PC-3 (cell line): Measurements from ENCODE around the gene DAPK1. TPM values are rescaled to one million over a fixed set of nuclear protein-coding genes. Genes with fewer than 3 reads are reported as not detected.

Experiments
- ATAC-seq: fragments of 200-7000 bp; cut with Tn5 transposase; 2 replicates; pipeline ENCODE4 v1.9.1; 2020; ENCODE audit warnings: mild to moderate bottlenecking, moderate library complexity
- BruUV-seq: library from RNA; stranded (reverse); fragments of 400-500 nt; replicated peaks from 2 replicates; lab custom pipeline; 2021; lab: Mats Ljungman, UMichigan
- CTCF ChIA-PET: fragments of 300-600 bp; sonication (Branson Sonifier 250); formaldehyde crosslinking; loops from one replicate; lab custom pipeline; 2022; ENCODE audit warnings: antibody characterized with exemption; lab: Charles Lee
- POLR2A ChIA-PET: fragments of 300-600 bp; sonication (Branson Sonifier 250); formaldehyde crosslinking; loops from one replicate; lab custom pipeline; 2022; ENCODE audit warnings: antibody characterized with exemption; ENCODE audit not compliant: unreplicated experiment; lab: Charles Lee
- DNase-seq: peaks from one replicate; pipeline ENCODE4 v3.0.0-alpha.2; 2015
- H2AFZ ChIP-seq: fragments of 300-600 bp; sonication (generic); 2 replicates; pipeline ENCODE4 v1.6.0; 2016; ENCODE audit warnings: antibody characterized with exemption, low read length
- H3F3A ChIP-seq: fragments of 300-600 bp; sonication (generic); one replicate; pipeline ENCODE4 v1.6.0; 2017; ENCODE audit warnings: antibody characterized with exemption, low read length, control low read depth, mild to moderate bottlenecking; ENCODE audit not compliant: unreplicated experiment
- H3K27ac ChIP-seq: fragments of 300-600 bp; sonication (generic); 2 replicates; pipeline ENCODE4 v1.5.1; 2016; ENCODE audit warnings: mild to moderate bottlenecking, low read length
- H3K27me3 ChIP-seq: fragments of 300-600 bp; sonication (generic); 2 replicates; pipeline ENCODE4 v1.6.1; 2016; ENCODE audit warnings: low read length, mixed read lengths
- H3K36me3 ChIP-seq: fragments of 300-600 bp; sonication (generic); 2 replicates; pipeline ENCODE4 v1.6.1; 2016; ENCODE audit warnings: low read depth, mixed run types, low read length, mixed read lengths
- H3K4me1 ChIP-seq: fragments of 300-600 bp; sonication (generic); 2 replicates; pipeline ENCODE4 v1.5.1; 2016; ENCODE audit warnings: low read length; ENCODE audit not compliant: insufficient read depth
- H3K4me2 ChIP-seq: fragments of 300-600 bp; sonication (generic); 2 replicates; pipeline ENCODE4 v1.6.0; 2016; ENCODE audit warnings: low read length
- H3K4me3 ChIP-seq: fragments of 300-600 bp; sonication (generic); 2 replicates; pipeline ENCODE4 v1.5.1; 2016; ENCODE audit warnings: mild to moderate bottlenecking, low read length, mixed read lengths
- H3K79me2 ChIP-seq: fragments of 300-600 bp; sonication (generic); 2 replicates; pipeline ENCODE4 v1.6.1; 2017; ENCODE audit warnings: low read length, mixed read lengths
- H3K9ac ChIP-seq: fragments of 300-600 bp; sonication (generic); 2 replicates; pipeline ENCODE4 v1.6.0; 2016; ENCODE audit warnings: mild to moderate bottlenecking, low read length
- H3K9me2 ChIP-seq: fragments of 300-600 bp; sonication (generic); replicated peaks from 2 replicates; pipeline ENCODE4 v1.6.1; 2016; ENCODE audit warnings: mixed run types, low read length, mixed read lengths
- H3K9me3 ChIP-seq: fragments of 300-600 bp; sonication (generic); 2 replicates; pipeline ENCODE4 v1.6.1; 2016; ENCODE audit warnings: low read length, mixed read lengths
- H4K20me1 ChIP-seq: fragments of 300-600 bp; sonication (generic); 2 replicates; pipeline ENCODE4 v1.6.1; 2016; ENCODE audit warnings: low read length, mixed read lengths
- EZH2 ChIP-seq: fragments of 300-600 bp; sonication (generic); IDR thresholded peaks from one replicate; pipeline ENCODE4 v1.6.1; 2017; ENCODE audit warnings: antibody characterized with exemption, mild to moderate bottlenecking, low read length; ENCODE audit not compliant: unreplicated experiment
- EZH2phosphoT487 ChIP-seq: fragments of 300-600 bp; sonication (generic); IDR thresholded peaks from 2 replicates; pipeline ENCODE4 v1.6.1; 2018; ENCODE audit warnings: mild to moderate bottlenecking, antibody characterized with exemption, low read length, borderline replicate concordance
- intact Hi-C: fragments of 100-400 bp; cut with micrococcal nuclease; formaldehyde crosslinking; loops from 2 replicates; pipeline ENCODE4 v1.9.0; 2023
- total RNA-seq: library from RNA; depleted of rRNA; stranded (reverse); fragments of >200 nt; gene quantifications from 2 replicates; pipeline ENCODE4 v1.2.3, GENCODE V29; 2014
- TF ChIP-seq, protein P1 (sequence below): fragments of 300-600 bp; sonication (generic); conservative IDR thresholded peaks from 2 replicates; pipeline ENCODE4 v1.5.1; 2017; ENCODE audit warnings: antibody characterized with exemption, low read depth, mild to moderate bottlenecking, low read length

The DAPK1 gene
- total RNA-seq, 1 experiment from 2014 or later: not detected

DNA sequence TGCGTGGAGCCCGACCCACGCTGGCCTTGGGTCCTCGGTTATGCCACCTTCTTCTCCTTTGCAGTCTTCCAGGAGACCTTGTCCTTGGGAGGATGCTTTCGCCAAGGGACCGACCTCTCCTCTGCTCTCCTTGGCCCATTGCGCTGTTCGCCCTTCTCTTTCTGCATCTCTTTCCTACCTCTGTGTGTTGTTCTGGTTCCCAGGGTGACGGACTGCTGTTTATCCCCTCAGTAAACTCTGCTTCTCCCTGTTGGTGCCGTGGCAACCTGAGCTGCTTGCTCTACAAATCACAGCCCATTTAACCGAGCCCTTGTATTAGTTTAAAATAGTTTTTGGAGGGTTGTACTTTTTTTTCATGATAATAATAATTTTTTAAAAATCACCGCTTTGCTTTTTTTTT is 97.9 kb downstream of the DAPK1 start:
- Histone ChIP-seq H3K9ac (no peak overlapping the region), H3K9me3 (no peaks in the 10 kb centered on the region), H3K4me1 (no peaks in the 10 kb centered on the region), H3K27me3 (peaks cover 36% of the 10 kb centered on the region), H3K4me2 (no peak overlapping the region), H3K4me3 (no peak overlapping the region), H3K27ac (no peak overlapping the region), H3F3A (no peaks in the 10 kb centered on the region), H3K36me3 (no peaks in the 10 kb centered on the region), H3K9me2 (no peaks in the 10 kb centered on the region), H4K20me1 (no peaks in the 10 kb centered on the region), H3K79me2 (no peaks in the 10 kb centered on the region), H2AFZ (no peak overlapping the region)
- BruUV-seq: no TSS peak
- DNase-seq (no peak), ATAC-seq (no peak)
- ChIA-PET CTCF (no interaction called here), POLR2A (no interaction called here)
- TF ChIP-seq EZH2phosphoT487: no peak
- TF ChIP-seq, protein P1, sequence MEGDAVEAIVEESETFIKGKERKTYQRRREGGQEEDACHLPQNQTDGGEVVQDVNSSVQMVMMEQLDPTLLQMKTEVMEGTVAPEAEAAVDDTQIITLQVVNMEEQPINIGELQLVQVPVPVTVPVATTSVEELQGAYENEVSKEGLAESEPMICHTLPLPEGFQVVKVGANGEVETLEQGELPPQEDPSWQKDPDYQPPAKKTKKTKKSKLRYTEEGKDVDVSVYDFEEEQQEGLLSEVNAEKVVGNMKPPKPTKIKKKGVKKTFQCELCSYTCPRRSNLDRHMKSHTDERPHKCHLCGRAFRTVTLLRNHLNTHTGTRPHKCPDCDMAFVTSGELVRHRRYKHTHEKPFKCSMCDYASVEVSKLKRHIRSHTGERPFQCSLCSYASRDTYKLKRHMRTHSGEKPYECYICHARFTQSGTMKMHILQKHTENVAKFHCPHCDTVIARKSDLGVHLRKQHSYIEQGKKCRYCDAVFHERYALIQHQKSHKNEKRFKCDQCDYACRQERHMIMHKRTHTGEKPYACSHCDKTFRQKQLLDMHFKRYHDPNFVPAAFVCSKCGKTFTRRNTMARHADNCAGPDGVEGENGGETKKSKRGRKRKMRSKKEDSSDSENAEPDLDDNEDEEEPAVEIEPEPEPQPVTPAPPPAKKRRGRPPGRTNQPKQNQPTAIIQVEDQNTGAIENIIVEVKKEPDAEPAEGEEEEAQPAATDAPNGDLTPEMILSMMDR: no peak
- no peak for TF ChIP-seq EZH2
- intact Hi-C loops: no loop called here

DNA sequence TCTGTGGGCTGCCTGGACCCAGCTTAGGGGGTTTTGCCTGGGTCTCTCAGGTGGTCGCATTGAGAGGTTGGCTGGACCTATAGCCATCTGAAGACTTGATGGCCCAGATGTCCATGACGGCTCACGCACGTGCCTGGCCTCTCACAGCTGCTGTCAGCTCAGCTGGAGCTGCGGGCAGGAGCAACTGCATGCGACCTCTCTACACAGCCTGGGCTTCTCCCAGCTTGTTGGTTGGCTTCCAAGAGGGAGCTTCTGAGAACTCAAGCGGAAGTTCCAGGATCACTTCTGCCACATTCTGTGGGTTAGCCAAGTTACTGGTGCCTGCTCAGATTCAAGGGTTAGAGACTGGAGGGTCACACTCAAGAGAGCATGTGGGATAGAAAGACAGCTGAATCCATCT is 99.2 kb downstream of the DAPK1 start:
- ATAC-seq: no peak
- no TSS peak for BruUV-seq
- H3K4me1 ChIP-seq: no peaks in the 10 kb centered on the region

More for the DNA sequence above, 99.2 kb downstream of the DAPK1 start:
- intact Hi-C loops: no loop called here
- Histone ChIP-seq H4K20me1 (no peaks in the 10 kb centered on the region), H3K79me2 (no peaks in the 10 kb centered on the region), H3K9me3 (no peaks in the 10 kb centered on the region), H2AFZ (no peak overlapping the region), H3F3A (no peaks in the 10 kb centered on the region), H3K4me2 (no peak overlapping the region), H3K9me2 (no peaks in the 10 kb centered on the region), H3K9ac (no peak overlapping the region), H3K4me3 (no peak overlapping the region), H3K27me3 (peaks cover 43% of the 10 kb centered on the region), H3K27ac (no peak overlapping the region), H3K36me3 (no peaks in the 10 kb centered on the region)
- CTCF ChIA-PET: no interaction called here
- TF ChIP-seq, protein P1: no peak
- TF ChIP-seq EZH2phosphoT487 (no peak), EZH2 (no peak)
- no peak for DNase-seq
- POLR2A ChIA-PET: no interaction called here
